K562 (cell line): Measurements from ENCODE around the gene ASB6. TPM values are rescaled to one million over a fixed set of nuclear protein-coding genes. Genes with fewer than 3 reads are reported as not detected.
A peak's percentile ranks its signal among the peaks of the same experiment; 100 is the strongest.

ENCODE experiments used
- CAMTA2 ChIP-seq: fragments of 250-450 bp; sonication (Bioruptor Pico); conservative IDR thresholded peaks from 2 replicates; pipeline ENCODE4 v1.5.1; 2022
- CHCHD3 ChIP-seq: fragments of 250-450 bp; sonication (Bioruptor Pico); IDR thresholded peaks from 2 replicates; pipeline ENCODE4 v2.1.2; 2022; ENCODE audit warnings: mild to moderate bottlenecking
- CUX1 ChIP-seq: fragments of 200-800 bp; sonication (Bioruptor generic); IDR thresholded peaks from 2 replicates; pipeline ENCODE4 v1.6.1; 2016; ENCODE audit warnings: missing genetic modification characterization, missing compliant biosample characterization
- KHSRP ChIP-seq: fragments of 450-650 bp; IDR thresholded peaks from 2 replicates; pipeline ENCODE4 v1.6.1; 2017
- MTA1 ChIP-seq: fragments of 450-650 bp; IDR thresholded peaks from 2 replicates; pipeline ENCODE4 v1.6.1; 2017; ENCODE audit warnings: borderline replicate concordance
- POU5F1 ChIP-seq: fragments of 150-350 bp; IDR thresholded peaks from 2 replicates; pipeline ENCODE4 v1.6.1; 2014; ENCODE audit warnings: borderline replicate concordance, low read length, low read depth, mild to moderate bottlenecking; ENCODE audit not compliant: partially characterized antibody
- PREB ChIP-seq: sonication (generic); formaldehyde crosslinking; IDR thresholded peaks from 2 replicates; pipeline ENCODE4 v1.8.1; 2023; ENCODE audit warnings: mild to moderate bottlenecking, missing genetic modification reagents
- RBFOX2 ChIP-seq: fragments of 200-400 bp; formaldehyde crosslinking; IDR thresholded peaks from 2 replicates; pipeline ENCODE4 v1.6.1; 2017; ENCODE audit warnings: low read depth, mild to moderate bottlenecking, low read length, moderate library complexity
- RBM14 ChIP-seq: fragments of 200-400 bp; formaldehyde crosslinking; IDR thresholded peaks from 2 replicates; pipeline ENCODE4 v1.6.1; 2018; ENCODE audit warnings: low read depth, mild to moderate bottlenecking, low read length, moderate library complexity, borderline replicate concordance; ENCODE audit not compliant: insufficient read depth
- RBM17 ChIP-seq: fragments of 200-400 bp; formaldehyde crosslinking; IDR thresholded peaks from 2 replicates; pipeline ENCODE4 v1.6.1; 2017; ENCODE audit warnings: low read depth, mild to moderate bottlenecking, low read length, borderline replicate concordance
- TCF3 ChIP-seq: sonication (generic); formaldehyde crosslinking; IDR thresholded peaks from 2 replicates; pipeline ENCODE4 v1.4.0; 2020; ENCODE audit warnings: mild to moderate bottlenecking, missing genetic modification reagents
- ZBTB49 ChIP-seq: sonication (generic); formaldehyde crosslinking; IDR thresholded peaks from 2 replicates; pipeline ENCODE4 v1.8.0; 2022; ENCODE audit warnings: missing genetic modification reagents, mild to moderate bottlenecking, borderline replicate concordance
- ZNF263 ChIP-seq: sonication (generic); formaldehyde crosslinking; IDR thresholded peaks from 2 replicates; pipeline ENCODE4 v1.8.0; 2022; ENCODE audit warnings: mild to moderate bottlenecking, missing genetic modification reagents, borderline replicate concordance
- ZNF282 ChIP-seq: sonication (generic); formaldehyde crosslinking; IDR thresholded peaks from 2 replicates; pipeline ENCODE4 v1.8.1; 2023; ENCODE audit warnings: missing genetic modification reagents
- ZNF41 ChIP-seq: fragments of 250-450 bp; sonication (Bioruptor Pico); conservative IDR thresholded peaks from 2 replicates; pipeline ENCODE4 v1.4.0; 2020; ENCODE audit warnings: mild to moderate bottlenecking
- polyA plus RNA-seq, 8 experiments: library from polyadenylated mRNA; depleted of rRNA in 4 of 8; stranded (reverse) in 5 of 8; unstranded in 3 of 8; fragments of >200 nt; fragmentation: Nextera tagmentation in 2 of 8; fragmentation: Illumina TruSeq in 1 of 8; extraction: Ambion mirVana in 2 of 8; extraction: Trizol in 1 of 8; gene quantifications; 2 replicates each; pipeline versions ENCODE4 v1.2.1 to v1.2.3, GENCODE V29; 2011 to 2014; ENCODE audit warnings: inconsistent platforms in 1 of 8, missing spikeins in 1 of 8
- total RNA-seq, 7 experiments: library from RNA; depleted of rRNA in 6 of 7; stranded (reverse); fragments of >200 nt in 6 of 7; fragmentation: Illumina TruSeq in 2 of 7; extraction: Trizol in 2 of 7; gene quantifications; 2 replicates each; pipeline versions ENCODE4 v1.2.1 to v1.2.3, GENCODE V29; 2011 to 2021; ENCODE audit warnings: low replicate concordance in 1 of 7
- TF ChIP-seq, protein P1 (sequence below): fragments of 450-650 bp; IDR thresholded peaks from 2 replicates; pipeline ENCODE4 v1.6.1; 2017; ENCODE audit warnings: mild to moderate bottlenecking, moderate library complexity

The ASB6 gene
- total and polyA plus RNA-seq, 9 of the 15 experiments (the other 6 are each of a cell fraction or from before 2014, with no cell fraction given): 0.92 to 17.8 (median 11.3) TPM

DNA sequence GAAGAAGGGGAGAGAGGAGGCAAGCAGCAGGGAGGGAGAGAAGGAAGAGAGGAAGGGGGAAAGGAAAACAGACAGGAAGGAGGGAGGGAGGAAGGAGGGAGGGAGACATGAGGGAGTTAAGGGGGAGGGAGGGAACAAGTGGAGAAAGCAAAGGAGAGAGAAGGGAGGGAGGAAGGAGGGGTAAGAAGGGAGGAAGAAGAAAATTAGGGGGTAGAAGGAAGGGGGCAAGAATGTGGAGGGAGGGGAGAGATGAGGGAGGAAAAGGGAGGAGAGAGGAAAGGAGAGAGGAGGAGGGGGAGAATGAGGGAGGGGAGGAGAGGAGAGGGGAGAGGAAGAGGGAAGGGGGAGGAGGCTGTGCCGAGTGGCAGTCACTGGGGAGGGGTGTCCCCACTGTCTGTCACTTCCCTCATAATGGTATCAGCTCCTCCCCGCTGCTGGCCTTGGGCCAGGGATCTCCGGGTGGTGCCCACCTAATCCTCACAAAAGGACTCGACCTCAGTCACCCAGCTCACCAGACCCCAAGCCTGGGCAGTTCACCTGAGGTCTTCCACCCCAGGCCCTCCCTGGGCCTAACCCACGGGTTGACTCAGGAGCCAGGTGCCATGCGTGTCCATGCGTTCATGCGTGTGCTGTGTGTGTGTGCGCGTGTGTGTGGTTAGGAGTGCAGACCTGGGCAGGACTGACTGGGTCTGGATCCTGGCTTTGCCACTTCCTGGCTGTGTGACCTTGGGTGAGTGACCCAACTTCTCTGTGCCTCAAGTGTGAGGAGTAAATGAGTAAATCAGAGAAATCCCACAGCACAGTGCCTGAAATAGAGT lies 39.1 kb downstream of the ASB6 start (continued):
- no peak for TF ChIP-seq ZBTB49 (CRISPR knock-in tag)
- no peak for TF ChIP-seq RBFOX2
- no peak for TF ChIP-seq KHSRP
- peak; percentile 88 for TF ChIP-seq MTA1
- no peak for TF ChIP-seq CUX1 (CRISPR knock-in tag)
- no peak for TF ChIP-seq POU5F1
- peak; percentile 77 for TF ChIP-seq ZNF263
- TF ChIP-seq, protein P1, sequence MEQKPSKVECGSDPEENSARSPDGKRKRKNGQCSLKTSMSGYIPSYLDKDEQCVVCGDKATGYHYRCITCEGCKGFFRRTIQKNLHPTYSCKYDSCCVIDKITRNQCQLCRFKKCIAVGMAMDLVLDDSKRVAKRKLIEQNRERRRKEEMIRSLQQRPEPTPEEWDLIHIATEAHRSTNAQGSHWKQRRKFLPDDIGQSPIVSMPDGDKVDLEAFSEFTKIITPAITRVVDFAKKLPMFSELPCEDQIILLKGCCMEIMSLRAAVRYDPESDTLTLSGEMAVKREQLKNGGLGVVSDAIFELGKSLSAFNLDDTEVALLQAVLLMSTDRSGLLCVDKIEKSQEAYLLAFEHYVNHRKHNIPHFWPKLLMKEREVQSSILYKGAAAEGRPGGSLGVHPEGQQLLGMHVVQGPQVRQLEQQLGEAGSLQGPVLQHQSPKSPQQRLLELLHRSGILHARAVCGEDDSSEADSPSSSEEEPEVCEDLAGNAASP: no peak
- TF ChIP-seq TCF3: no peak
- no peak for TF ChIP-seq RBM14
- TF ChIP-seq ZNF282: no peak
- no peak for TF ChIP-seq RBM17
- no peak for TF ChIP-seq ZNF41
- TF ChIP-seq CAMTA2 (CRISPR knock-in tag): no peak
- no peak for TF ChIP-seq PREB (CRISPR knock-in tag)
- no peak for TF ChIP-seq CHCHD3
